ENCODE measurements around the gene AMZ1.
"Not testable (repeated sequence)": the region's sequence is repeated elsewhere in the genome, so short reads cannot be mapped to it uniquely, and the experiment has no call there.

Gene AMZ1

DNA sequence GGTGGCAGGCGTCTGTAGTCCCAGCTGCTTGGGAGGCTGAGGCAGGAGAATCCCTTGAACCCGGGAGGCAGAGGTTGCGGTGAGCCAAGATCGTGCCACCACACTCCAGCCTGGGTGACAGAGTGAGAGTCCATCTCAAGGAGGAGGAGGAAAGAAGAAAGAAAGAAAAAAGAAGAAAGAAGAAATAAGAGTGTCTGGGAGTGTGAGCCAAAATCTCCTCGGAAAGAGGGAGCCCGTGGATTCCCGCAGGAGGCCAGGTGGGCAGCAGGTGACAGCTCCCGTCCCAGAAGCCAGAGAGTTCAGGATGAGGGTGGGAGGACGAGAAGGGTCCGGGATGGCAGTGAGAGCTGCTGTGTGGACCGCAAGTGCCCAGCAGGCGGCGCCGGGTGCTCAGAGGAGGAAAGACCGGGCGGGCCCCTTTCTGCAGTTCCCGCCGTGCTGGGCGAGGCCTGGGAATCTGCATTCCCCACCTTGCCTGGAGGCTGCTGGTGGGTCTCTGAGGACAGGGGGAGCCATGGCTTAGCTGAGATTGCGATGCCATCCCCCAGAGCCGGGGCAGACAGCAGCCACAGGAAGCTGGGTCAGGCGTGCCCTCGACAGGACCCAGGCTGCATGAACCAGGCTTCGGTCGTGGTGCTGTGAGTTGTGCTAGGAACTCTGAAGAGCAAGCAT, 17.1 kb upstream of the AMZ1 start:
- Mint-ChIP-seq H3K4me3 (no peak overlapping the region), H3K4me1 (ENCODE audit: low read depth) (peaks cover 6% of the 10 kb centered on the region), H3K9me3 (ENCODE audit: low read depth) (no peaks in the 10 kb centered on the region), H3K27ac (no peak overlapping the region), H3K36me3 (no peaks in the 10 kb centered on the region), H3K27me3 (peaks cover 7% of the 10 kb centered on the region)

DNA sequence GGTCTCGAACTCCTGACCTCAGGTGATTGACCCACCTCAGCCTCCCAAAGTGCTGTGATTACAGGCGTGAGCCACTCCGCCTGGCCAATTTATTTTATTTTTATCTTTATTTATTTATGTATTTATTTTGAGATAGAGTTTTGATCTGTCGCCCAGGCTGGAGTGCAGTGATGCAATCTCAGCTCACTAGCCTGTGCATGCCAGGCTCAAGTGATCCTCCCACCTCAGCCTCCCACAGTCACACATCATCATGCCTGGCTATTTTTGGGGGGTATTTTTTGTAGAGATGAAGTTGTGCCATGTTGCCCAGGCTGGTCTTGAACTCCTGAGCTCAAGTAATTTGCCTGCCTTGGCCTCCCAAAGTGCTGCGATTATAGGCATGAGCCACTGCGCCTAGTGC, 14.8 kb upstream of the AMZ1 start:
- H3K4me1 Mint-ChIP-seq (ENCODE audit: low read depth); H3K27me3 Mint-ChIP-seq; H3K27ac Mint-ChIP-seq; H3K4me3 Mint-ChIP-seq; H3K36me3 Mint-ChIP-seq; H3K9me3 Mint-ChIP-seq (ENCODE audit: low read depth): not testable (repeated sequence)

DNA sequence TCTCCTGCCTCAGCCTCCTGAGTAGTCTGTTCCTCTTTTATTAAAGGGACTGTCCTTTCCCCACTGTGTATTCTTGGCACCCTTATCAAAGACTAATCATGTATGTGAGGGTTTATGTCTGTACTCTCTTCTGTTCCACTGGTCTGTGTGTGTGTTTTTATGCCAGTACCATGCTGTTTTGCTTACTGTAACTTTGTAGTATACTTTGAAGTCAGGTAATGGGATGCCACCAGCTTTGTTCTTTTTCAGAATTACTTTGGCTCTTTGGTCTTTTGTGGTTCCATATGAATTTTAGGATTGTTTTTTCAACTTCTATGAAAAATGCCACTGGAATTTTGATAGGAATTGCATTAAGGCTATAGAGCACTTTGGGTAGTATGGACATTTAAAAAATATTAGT, 14.1 kb upstream of the AMZ1 start:
- peaks cover 6% of the 10 kb centered on the region for H3K4me1 Mint-ChIP-seq (ENCODE audit: low read depth)
- no peak overlapping the region for H3K4me3 Mint-ChIP-seq
- no peaks in the 10 kb centered on the region for H3K36me3 Mint-ChIP-seq
- no peaks in the 10 kb centered on the region for H3K9me3 Mint-ChIP-seq (ENCODE audit: low read depth)
- peaks cover 3% of the 10 kb centered on the region for H3K27me3 Mint-ChIP-seq
- H3K27ac Mint-ChIP-seq = no peak overlapping the region

DNA sequence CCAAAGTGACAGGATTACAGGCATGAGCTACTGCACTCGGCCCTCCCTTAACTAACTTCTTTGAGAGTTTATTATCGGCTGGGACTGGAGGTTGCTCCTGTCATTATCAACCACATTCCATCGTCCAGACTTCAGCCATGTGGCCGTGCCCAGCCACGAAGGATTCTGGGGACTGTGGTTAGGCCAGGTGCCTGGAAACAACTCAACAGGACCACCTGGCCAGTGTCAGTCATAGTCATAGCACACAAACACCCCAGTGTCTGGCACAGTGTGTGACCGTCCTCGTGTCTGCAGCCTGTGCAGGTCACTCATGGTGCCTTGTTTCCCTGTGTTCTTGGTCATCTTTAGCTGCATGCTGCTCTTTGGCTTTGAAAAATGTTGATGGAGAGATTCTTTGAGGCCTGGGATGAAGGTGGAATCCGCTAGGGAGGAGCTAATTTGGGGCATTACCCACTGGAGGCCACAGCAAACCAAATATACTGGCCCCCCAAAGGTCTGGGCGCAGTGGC, 12.7 kb upstream of the AMZ1 start:
- no peaks in the 10 kb centered on the region for H3K27me3 Mint-ChIP-seq
- H3K4me3 Mint-ChIP-seq = no peak overlapping the region
- H3K27ac Mint-ChIP-seq = no peak overlapping the region
- H3K36me3 Mint-ChIP-seq = no peaks in the 10 kb centered on the region
- H3K9me3 Mint-ChIP-seq (ENCODE audit: low read depth) = no peaks in the 10 kb centered on the region
- H3K4me1 Mint-ChIP-seq (ENCODE audit: low read depth) = peaks cover 3% of the 10 kb centered on the region

DNA sequence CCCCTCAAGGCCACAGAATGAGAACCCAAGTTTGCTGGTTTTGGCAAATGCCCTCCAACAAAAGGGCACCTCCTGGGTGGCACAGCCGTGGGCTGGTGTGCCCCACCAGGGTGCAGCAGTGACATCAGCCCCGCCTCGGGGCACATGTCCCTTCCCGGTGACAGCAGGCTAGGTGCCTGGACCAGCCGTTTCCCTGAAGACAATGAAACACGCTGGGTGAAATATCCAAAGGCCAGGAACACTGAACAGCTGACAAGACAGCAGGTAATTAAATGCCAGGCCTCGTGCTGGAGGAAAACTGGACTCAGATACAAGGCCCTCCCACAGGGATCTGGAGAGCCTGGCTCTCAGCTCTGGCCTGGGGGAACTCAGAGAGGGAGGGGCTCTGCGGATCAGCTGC, 11.4 kb upstream of the AMZ1 start:
- H3K4me3 Mint-ChIP-seq; H3K27ac Mint-ChIP-seq; H3K4me1 Mint-ChIP-seq (ENCODE audit: low read depth); H3K36me3 Mint-ChIP-seq; H3K9me3 Mint-ChIP-seq (ENCODE audit: low read depth); H3K27me3 Mint-ChIP-seq: not testable (repeated sequence)

DNA sequence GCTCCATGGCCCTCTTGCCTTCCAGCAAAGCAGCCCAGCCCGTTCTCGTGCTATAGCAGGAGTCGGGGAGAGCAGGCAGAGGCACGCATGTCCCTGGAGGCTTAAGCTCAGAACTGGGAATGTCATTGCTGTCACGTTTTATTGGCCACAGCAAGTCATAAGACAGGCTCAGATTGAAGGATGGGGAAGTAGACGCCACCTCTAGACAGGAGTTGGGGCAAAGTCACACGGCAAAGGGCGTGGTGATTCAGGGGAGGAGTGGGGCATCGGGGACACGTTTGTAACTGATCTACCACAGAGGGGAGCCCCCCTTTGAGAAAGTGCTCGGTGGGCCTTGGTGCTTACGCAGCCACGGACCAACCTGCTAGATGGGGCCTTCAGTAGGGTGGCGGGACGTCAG, 9.5 kb upstream of the AMZ1 start:
- H3K27me3 Mint-ChIP-seq; H3K36me3 Mint-ChIP-seq; H3K4me3 Mint-ChIP-seq; H3K27ac Mint-ChIP-seq; H3K4me1 Mint-ChIP-seq (ENCODE audit: low read depth); H3K9me3 Mint-ChIP-seq (ENCODE audit: low read depth): not testable (repeated sequence)

DNA sequence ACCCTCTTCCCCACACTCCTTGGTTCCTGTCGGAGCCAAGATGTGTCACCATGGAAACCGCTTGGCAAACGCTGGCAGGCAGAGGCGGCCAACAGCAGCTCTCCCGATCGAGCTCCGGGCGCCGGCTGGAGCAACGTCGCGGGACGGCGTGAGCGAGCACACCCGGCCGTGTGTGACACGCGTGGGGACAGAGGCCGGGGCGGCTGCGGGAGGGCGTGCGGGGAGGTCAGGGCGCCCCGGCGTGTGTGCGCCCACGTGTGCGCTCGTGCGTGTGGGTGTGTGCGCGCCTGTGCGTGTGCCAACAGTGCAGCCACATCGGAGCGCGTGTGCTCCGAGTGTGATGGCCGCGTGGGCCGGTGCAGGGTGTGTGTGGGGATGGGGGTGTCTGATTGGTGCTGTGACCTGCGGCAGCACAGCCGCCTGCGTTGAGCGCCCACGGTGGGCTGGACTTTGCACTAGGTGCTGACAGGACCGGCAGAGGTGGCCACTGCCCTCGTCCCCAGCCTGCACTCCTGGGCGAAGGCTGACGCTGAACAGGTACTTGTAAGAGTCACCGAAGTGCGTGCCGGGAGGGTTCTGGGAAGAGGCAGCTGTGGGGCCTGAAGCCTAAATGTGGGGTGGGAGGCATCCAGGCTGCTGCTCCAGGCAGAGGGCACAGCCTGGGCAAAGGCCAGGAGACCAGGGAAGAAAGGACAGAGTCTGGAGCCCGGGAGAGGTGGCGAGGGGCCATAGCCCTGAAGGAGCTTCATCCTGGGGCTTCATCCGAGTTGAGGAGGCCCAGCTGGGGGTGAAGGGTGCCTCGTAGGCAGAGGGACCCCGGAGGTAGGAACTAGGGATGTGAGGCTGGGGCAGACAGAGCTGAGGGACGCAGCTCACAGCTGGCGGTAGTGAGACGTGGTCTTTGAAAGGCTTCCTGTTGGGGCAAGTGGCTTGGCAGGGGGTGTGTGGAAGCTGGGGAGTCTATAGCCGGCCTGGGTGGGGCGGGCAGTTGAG, 8.6 kb upstream of the AMZ1 start:
- H3K36me3 Mint-ChIP-seq; H3K9me3 Mint-ChIP-seq (ENCODE audit: low read depth); H3K4me1 Mint-ChIP-seq (ENCODE audit: low read depth); H3K27ac Mint-ChIP-seq; H3K4me3 Mint-ChIP-seq; H3K27me3 Mint-ChIP-seq: not testable (repeated sequence)

DNA sequence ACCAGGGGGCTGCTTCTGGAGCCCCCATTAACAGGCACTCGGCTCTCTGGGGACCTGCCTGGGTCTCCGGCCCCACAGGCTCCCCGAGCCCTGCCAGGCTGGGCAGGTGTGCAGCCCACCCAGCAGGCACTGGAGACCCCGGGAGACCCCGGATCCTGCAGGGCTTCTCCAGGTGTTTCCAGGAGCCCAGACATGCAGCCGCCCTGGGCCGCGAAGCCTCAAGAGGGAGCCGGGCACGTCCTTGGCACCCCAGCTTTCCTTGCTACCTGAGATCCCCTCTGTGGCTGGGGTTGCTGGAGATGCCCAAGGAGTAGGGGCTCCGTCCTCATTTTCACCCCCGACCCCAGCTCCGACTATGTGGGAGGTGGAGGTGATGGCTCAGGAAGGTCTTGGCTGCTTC, 7.7 kb upstream of the AMZ1 start:
- Mint-ChIP-seq H3K9me3 (ENCODE audit: low read depth) (no peaks in the 10 kb centered on the region), H3K4me3 (no peak overlapping the region), H3K4me1 (ENCODE audit: low read depth) (no peaks in the 10 kb centered on the region), H3K27me3 (no peaks in the 10 kb centered on the region), H3K36me3 (no peaks in the 10 kb centered on the region), H3K27ac (no peak overlapping the region)

DNA sequence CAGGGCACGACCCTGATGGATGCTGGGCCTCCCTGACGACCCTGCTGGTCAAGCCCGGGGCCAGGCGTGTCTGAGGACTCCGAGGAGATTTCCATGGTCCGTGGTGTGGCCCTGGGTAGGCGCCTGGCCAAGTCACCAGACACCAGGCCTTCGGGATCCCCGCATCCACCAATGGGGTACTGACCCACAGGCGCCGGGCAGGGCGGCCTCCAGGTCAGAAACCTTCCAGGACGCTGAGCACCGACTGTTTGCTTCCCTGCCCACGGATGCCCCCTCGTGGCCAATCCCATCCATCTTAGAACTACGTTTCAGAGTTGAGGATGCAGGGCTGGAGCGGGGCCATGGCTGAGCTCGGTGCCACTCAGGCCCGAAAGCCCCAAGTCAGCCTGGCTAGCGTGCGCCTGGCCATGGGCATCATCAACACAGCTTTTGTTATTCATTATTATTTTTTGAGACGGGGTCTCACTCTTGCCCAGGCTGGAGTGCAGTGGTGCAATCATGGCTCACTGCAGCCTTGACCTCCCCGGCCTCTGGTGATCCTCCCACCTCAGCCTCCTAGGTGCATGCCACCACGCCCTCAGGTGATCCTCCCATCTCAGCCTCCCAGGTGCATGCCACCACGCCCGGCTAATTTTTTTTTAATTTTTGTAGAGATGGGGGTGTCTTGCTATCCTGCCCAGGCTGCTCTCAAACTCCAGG, 7.1 kb upstream of the AMZ1 start:
- Mint-ChIP-seq H3K27ac (no peak overlapping the region), H3K36me3 (no peaks in the 10 kb centered on the region), H3K27me3 (peaks cover 2% of the 10 kb centered on the region), H3K4me3 (no peak overlapping the region), H3K4me1 (ENCODE audit: low read depth) (no peaks in the 10 kb centered on the region), H3K9me3 (ENCODE audit: low read depth) (no peaks in the 10 kb centered on the region)

DNA sequence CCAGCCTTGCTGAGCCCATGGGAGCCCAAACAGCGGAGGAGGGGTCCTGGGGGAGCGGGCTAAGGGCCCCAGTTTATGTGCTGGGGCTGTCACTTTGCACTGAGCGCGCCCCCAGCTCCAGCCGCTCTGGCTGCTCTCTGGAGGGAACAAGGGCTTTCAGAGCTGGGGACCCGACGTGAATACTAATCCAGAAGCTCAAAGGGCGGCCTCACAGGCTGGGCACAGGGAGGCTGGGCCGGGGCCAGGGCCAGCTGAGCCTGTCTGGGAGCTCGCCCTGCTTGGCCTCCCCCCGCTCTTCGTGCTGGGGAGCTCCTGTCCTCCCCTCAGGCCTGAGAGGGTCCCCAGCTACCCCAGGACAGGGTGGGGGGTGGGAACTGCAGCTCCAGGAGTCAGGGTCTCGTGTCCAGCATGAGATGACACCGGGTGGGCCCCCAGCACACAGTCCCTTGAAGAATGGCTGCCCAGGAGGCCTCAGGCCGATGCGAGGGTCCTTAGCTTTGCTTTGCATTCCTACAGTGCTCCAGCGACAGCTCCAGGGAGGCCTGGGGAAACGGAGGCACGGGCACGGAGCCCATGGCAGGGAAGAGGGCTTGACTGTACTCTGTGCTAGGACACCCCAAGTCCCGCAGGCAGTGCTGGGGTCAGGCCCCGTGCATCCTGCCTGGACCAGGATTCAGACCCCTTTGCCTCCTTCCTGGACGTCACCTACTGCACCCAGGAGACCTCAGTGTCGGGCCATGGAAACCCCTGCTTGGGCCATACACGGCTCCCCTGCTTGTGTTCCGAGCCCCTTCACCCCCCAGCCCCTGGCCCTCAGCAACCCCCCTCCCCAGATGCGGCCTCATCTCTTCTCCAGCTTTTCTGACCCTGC, 5.8 kb upstream of the AMZ1 start:
- no peaks in the 10 kb centered on the region for H3K4me1 Mint-ChIP-seq (ENCODE audit: low read depth)
- H3K36me3 Mint-ChIP-seq = no peaks in the 10 kb centered on the region
- no peaks in the 10 kb centered on the region for H3K9me3 Mint-ChIP-seq (ENCODE audit: low read depth)
- no peak overlapping the region for H3K27ac Mint-ChIP-seq
- no peak overlapping the region for H3K4me3 Mint-ChIP-seq
- H3K27me3 Mint-ChIP-seq = peaks cover 6% of the 10 kb centered on the region

DNA sequence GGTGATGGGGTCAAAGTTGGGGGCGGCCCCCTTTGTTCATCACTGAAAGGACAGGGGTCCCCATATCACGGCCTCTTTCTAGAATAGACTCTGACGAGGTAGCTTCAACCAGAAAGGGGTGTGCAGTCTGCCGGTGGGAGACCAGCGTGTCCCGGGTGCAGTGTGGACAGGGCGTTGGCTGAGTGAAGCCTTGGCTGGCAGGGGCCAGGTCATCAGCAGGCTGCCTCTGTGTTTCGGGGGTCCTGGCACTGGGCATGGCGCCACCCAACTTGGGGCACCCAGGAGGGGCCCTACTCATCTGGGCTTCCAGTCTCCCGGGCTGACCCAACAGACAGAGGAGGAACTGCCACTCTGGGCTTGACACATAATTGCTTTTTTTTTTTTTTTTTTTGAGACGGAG, 3.5 kb upstream of the AMZ1 start:
- H3K4me3 Mint-ChIP-seq = no peak overlapping the region
- peaks cover 7% of the 10 kb centered on the region for H3K4me1 Mint-ChIP-seq (ENCODE audit: low read depth)
- no peaks in the 10 kb centered on the region for H3K9me3 Mint-ChIP-seq (ENCODE audit: low read depth)
- peaks cover 13% of the 10 kb centered on the region for H3K27me3 Mint-ChIP-seq
- H3K27ac Mint-ChIP-seq = no peak overlapping the region
- no peaks in the 10 kb centered on the region for H3K36me3 Mint-ChIP-seq

DNA sequence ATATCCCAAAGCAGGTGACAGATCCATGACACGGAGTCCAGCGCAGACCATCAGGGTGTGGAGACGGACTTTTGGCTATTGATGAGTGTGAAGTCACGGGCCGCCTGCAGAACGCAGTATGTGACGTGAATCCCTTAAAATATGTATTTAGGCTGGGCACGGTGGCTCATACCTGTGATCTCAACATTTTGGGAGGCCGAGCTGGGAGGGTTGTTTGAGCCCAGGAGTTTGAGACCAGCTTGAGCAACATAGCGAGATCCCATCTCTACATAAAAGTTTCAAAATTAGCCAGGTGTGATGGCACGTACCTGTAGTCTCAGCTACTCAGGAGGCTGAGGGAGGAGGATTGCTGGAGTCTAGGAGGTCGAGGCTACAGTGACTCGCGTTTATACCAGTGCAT, 1.9 kb upstream of the AMZ1 start:
- Mint-ChIP-seq H3K27me3 (peaks cover 17% of the 10 kb centered on the region), H3K4me3 (no peak overlapping the region), H3K9me3 (ENCODE audit: low read depth) (no peaks in the 10 kb centered on the region), H3K27ac (no peak overlapping the region), H3K4me1 (ENCODE audit: low read depth) (peaks cover 7% of the 10 kb centered on the region), H3K36me3 (no peaks in the 10 kb centered on the region)

DNA sequence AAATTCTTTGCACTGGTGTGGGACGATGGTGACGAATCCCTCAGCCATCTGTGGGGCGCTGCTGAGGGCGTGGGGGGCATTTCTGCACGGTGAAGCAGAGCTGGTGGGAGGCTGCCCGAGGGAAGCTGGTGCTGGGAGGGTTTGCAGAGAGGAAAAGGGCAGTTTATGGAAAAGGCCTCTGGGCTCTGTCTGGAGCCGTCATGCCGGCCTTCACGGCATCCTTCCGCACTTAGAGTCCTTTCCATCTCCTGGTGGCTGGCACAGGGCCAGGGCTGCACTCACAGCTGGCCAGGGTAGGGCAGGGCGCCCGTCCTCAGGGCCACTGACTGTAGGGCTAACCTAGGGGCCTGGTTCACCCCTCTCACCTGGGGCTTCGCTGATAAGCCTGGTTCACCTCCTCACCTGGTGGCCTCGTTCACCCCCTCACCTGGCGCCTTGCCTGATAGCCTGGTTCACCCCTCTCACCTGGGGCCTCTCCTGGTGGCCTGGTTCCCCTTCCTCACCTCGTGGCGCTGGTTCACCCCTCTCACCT, 598 bp upstream of the AMZ1 start:
- Mint-ChIP-seq H3K27ac (no peak overlapping the region), H3K4me3 (no peak overlapping the region), H3K36me3 (no peaks in the 10 kb centered on the region), H3K27me3 (peaks cover 17% of the 10 kb centered on the region), H3K9me3 (ENCODE audit: low read depth) (no peaks in the 10 kb centered on the region), H3K4me1 (ENCODE audit: low read depth) (peaks cover 7% of the 10 kb centered on the region)
